ENCODE measurements around the gene CNTN4. TPM values are rescaled to one million over a fixed set of nuclear protein-coding genes. Genes with fewer than 3 reads are reported as not detected.
"Not testable (repeated sequence)": the region's sequence is repeated elsewhere in the genome, so short reads cannot be mapped to it uniquely, and the experiment has no call there.

The CNTN4 gene
- total and polyA plus RNA-seq, 4 donors, result 15.8 to 228 (median 41.2) TPM

DNA sequence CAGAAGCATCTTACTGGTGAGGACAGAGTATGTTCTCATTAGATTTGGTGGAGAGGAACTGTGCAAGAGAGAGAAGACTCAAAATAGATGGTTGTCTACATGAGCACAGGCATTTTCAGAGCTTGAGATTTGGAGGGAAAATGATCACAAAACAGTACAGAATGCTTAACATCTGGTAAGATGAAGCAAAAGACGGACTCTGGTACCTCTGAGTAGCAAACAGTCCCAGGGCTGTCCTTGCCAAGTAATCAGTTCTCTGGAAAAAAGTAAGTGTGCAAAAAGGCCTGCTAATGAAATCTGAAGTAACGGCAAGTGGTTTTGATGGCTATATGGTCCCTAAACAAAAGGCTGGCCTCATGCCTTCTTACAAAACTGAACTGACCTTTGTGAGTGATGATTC is 414.2 kb downstream of the CNTN4 start:
- no peaks in the 10 kb centered on the region for H3K9me3 ChIP-seq (ENCODE audit: control insufficient read depth, low read length)
- no peaks in the 10 kb centered on the region for H3K27me3 ChIP-seq (ENCODE audit: control insufficient read depth in 1 of 2, insufficient read depth in 2 of 2, low read length in 1 of 2)

GRCh38 chr3:2513986-2514385 is 415.3 kb downstream of the CNTN4 start:
- H3K4me3 ChIP-seq (ENCODE audit: low read length in 2 of 2), result no peak overlapping the region
- H3K36me3 ChIP-seq (ENCODE audit: control insufficient read depth in 1 of 2, insufficient read depth in 2 of 2, low read length in 1 of 2), result no peaks in the 10 kb centered on the region
- intact Hi-C loops (cut with DNase I), result no loop called here
- no peak for DNase-seq
- no peak overlapping the region for H3K27ac ChIP-seq (ENCODE audit: low read depth in 1 of 2, low read length in 2 of 2)
- WGBS, 2 donors, result 78% methylated on average over 4 of the region's 4 CpGs
- no peaks in the 10 kb centered on the region for H3K9me3 ChIP-seq (ENCODE audit: control insufficient read depth, low read length)
- ATAC-seq (ENCODE audit: low FRiP score), result no peak
- peaks cover 0 to 5% of the 10 kb centered on the region in 2 donors for H3K4me1 ChIP-seq (ENCODE audit: control insufficient read depth in 1 of 2, insufficient read depth in 2 of 2, low read length in 2 of 2)
- no peaks in the 10 kb centered on the region for H3K27me3 ChIP-seq (ENCODE audit: control insufficient read depth in 1 of 2, insufficient read depth in 2 of 2, low read length in 1 of 2)

More for the DNA sequence above, 414.2 kb downstream of the CNTN4 start:
- intact Hi-C loops (cut with DNase I), result no loop called here
- H3K4me3 ChIP-seq (ENCODE audit: low read length in 2 of 2), result no peak overlapping the region
- no peaks in the 10 kb centered on the region for H3K36me3 ChIP-seq (ENCODE audit: control insufficient read depth in 1 of 2, insufficient read depth in 2 of 2, low read length in 1 of 2)
- ATAC-seq (ENCODE audit: low FRiP score) (no peak), DNase-seq (no peak)
- peaks cover 0 to 5% of the 10 kb centered on the region in 2 donors for H3K4me1 ChIP-seq (ENCODE audit: control insufficient read depth in 1 of 2, insufficient read depth in 2 of 2, low read length in 2 of 2)
- H3K27ac ChIP-seq (ENCODE audit: low read depth in 1 of 2, low read length in 2 of 2), result no peak overlapping the region
- WGBS, 2 donors, result 78 to 82% methylated on average over 2 of the region's 2 CpGs

DNA sequence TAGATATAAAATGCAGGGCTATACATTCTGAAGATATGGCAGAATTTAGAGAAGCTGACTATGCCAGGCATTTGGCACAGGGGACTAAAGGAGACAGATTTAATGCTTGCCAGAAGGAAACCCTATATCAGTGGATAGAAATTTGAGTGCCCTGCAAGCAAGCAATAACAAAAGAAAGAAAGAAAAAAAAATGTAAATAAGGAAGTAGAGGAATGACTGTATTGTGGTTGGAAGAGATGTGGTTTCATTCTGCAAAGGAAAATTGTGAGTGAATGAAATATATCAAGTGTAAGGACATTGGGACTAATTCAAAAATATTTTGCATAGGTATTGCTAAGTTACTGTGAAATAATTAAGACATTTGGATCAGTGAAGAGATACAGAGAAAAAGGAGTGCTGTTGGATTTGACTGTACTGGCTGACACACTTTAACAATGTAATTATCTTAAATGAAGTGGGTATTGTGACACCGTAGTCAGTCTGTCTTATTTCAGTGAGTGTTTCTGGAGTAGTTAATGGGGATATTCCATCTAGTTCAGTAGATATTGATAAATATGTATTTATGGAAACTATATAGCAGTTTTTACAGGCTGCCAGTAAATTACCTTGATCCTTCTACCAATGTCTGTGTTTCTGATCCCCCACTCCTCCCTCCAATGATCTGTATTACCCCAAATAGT is 418.2 kb downstream of the CNTN4 start:
- Histone ChIP-seq H3K4me1 (ENCODE audit: control insufficient read depth in 1 of 2, insufficient read depth in 2 of 2, low read length in 2 of 2) (peaks cover 3 to 4% of the 10 kb centered on the region in 2 donors), H3K4me3 (ENCODE audit: low read length in 2 of 2) (no peak overlapping the region), H3K27ac (ENCODE audit: low read depth in 1 of 2, low read length in 2 of 2) (no peak overlapping the region), H3K36me3 (ENCODE audit: control insufficient read depth in 1 of 2, insufficient read depth in 2 of 2, low read length in 1 of 2) (no peaks in the 10 kb centered on the region), H3K27me3 (ENCODE audit: control insufficient read depth in 1 of 2, insufficient read depth in 2 of 2, low read length in 1 of 2) (no peaks in the 10 kb centered on the region), H3K9me3 (ENCODE audit: control insufficient read depth, low read length) (no peaks in the 10 kb centered on the region)
- 86 to 91% methylated on average over 1 of the region's 1 CpG for WGBS, 2 donors
- intact Hi-C loops (cut with DNase I), result no loop called here
- ATAC-seq (ENCODE audit: low FRiP score), result no peak
- no peak for DNase-seq

DNA sequence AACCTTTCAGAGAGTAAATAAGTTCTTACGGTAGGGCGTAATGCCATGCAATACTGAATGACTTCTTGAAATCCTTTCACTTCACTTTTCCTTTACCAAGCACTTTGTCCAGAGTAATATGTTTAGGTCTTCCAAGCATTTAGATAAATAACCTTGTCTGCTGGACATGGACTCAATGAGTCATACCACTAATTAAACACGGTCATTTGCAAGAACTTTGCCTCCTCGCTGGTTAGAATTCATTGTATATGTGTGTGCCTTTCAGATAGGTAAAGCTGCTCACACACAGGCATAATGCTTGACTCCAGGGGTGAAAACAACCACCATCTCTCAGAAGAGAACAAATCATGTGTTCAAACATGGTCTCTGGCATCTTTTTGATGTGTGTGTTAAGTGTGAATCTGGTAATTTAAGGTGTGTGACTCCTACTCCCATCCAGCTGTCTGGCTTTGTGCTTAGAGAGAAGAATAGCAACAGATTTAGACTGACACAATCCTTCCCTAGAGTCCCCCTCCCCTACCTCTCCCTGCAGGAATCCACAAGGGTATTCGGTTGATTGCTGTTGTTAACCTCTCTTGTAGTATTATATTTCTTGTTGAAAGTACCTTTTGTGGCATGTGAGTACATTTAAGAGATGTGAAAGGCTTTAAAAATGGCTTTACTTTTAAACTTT is 419.0 kb downstream of the CNTN4 start:
- ATAC-seq (ENCODE audit: low FRiP score) (no peak), DNase-seq (no peak)
- no peak overlapping the region for H3K27ac ChIP-seq (ENCODE audit: low read depth in 1 of 2, low read length in 2 of 2)
- no peaks in the 10 kb centered on the region for H3K9me3 ChIP-seq (ENCODE audit: control insufficient read depth, low read length)
- peaks cover 3 to 4% of the 10 kb centered on the region in 2 donors for H3K4me1 ChIP-seq (ENCODE audit: control insufficient read depth in 1 of 2, insufficient read depth in 2 of 2, low read length in 2 of 2)
- H3K27me3 ChIP-seq (ENCODE audit: control insufficient read depth in 1 of 2, insufficient read depth in 2 of 2, low read length in 1 of 2), result no peaks in the 10 kb centered on the region
- WGBS, 2 donors, result 82 to 85% methylated on average over 5 of the region's 5 CpGs
- no peak overlapping the region for H3K4me3 ChIP-seq (ENCODE audit: low read length in 2 of 2)
- intact Hi-C loops (cut with DNase I), result no loop called here
- H3K36me3 ChIP-seq (ENCODE audit: control insufficient read depth in 1 of 2, insufficient read depth in 2 of 2, low read length in 1 of 2), result no peaks in the 10 kb centered on the region

- Histone ChIP-seq H3K4me1 (ENCODE audit: control insufficient read depth in 1 of 2, insufficient read depth in 2 of 2, low read length in 2 of 2) (peaks cover 1 to 11% of the 10 kb centered on the region in 2 donors), H3K27ac (ENCODE audit: low read depth in 1 of 2, low read length in 2 of 2) (no peak overlapping the region), H3K27me3 (ENCODE audit: control insufficient read depth in 1 of 2, insufficient read depth in 2 of 2, low read length in 1 of 2) (no peaks in the 10 kb centered on the region), H3K36me3 (ENCODE audit: control insufficient read depth in 1 of 2, insufficient read depth in 2 of 2, low read length in 1 of 2) (no peaks in the 10 kb centered on the region), H3K9me3 (ENCODE audit: control insufficient read depth, low read length) (no peaks in the 10 kb centered on the region), H3K4me3 (ENCODE audit: low read length in 2 of 2) (no peak overlapping the region)
- 57 to 64% methylated on average over 2 of the region's 2 CpGs for WGBS, 2 donors
- no peak for ATAC-seq (ENCODE audit: low FRiP score)
- no peak for DNase-seq
- intact Hi-C loops (cut with DNase I), result no loop called here
Observed at GRCh38 chr3:2523281-2523836, 424.7 kb downstream of the CNTN4 start.

- Histone ChIP-seq H3K4me3 (ENCODE audit: low read length in 2 of 2) (no peak overlapping the region), H3K9me3 (ENCODE audit: control insufficient read depth, low read length) (no peaks in the 10 kb centered on the region), H3K4me1 (ENCODE audit: control insufficient read depth in 1 of 2, insufficient read depth in 2 of 2, low read length in 2 of 2) (peaks cover 0 to 9% of the 10 kb centered on the region in 2 donors), H3K27ac (ENCODE audit: low read depth in 1 of 2, low read length in 2 of 2) (no peak overlapping the region), H3K27me3 (ENCODE audit: control insufficient read depth in 1 of 2, insufficient read depth in 2 of 2, low read length in 1 of 2) (no peaks in the 10 kb centered on the region), H3K36me3 (ENCODE audit: control insufficient read depth in 1 of 2, insufficient read depth in 2 of 2, low read length in 1 of 2) (no peaks in the 10 kb centered on the region)
- DNase-seq, result no peak
- intact Hi-C loops (cut with DNase I), result no loop called here
- ATAC-seq (ENCODE audit: low FRiP score), result no peak
- WGBS, 2 donors, result 79 to 85% methylated on average over 2 of the region's 2 CpGs
Observed at GRCh38 chr3:2525968-2526367, 427.3 kb downstream of the CNTN4 start.

DNA sequence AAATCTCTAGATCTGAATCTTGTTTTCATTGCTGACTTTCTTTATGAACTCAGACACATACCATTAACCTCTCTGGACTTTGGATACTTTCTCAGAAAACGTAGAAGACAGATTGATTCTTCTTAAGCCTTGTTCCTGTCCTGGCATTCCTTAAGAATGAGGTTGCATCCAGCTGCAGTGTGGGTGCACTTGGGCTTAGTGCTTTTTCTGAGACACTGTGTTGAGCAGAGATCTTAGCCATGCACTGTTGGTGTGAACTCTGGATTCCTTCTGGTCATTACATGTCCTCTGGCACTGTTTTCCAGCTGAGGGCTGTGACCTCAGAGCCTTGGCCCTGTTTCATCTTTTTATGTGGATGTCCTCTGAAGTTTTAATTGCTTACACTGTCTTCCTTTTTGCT is 428.3 kb downstream of the CNTN4 start:
- Histone ChIP-seq H3K4me1 (ENCODE audit: control insufficient read depth in 1 of 2, insufficient read depth in 2 of 2, low read length in 2 of 2) (peaks cover 0 to 7% of the 10 kb centered on the region in 2 donors), H3K9me3 (ENCODE audit: control insufficient read depth, low read length) (no peaks in the 10 kb centered on the region), H3K36me3 (ENCODE audit: control insufficient read depth in 1 of 2, insufficient read depth in 2 of 2, low read length in 1 of 2) (no peaks in the 10 kb centered on the region), H3K27ac (ENCODE audit: low read depth in 1 of 2, low read length in 2 of 2) (no peak overlapping the region), H3K4me3 (ENCODE audit: low read length in 2 of 2) (no peak overlapping the region), H3K27me3 (ENCODE audit: control insufficient read depth in 1 of 2, insufficient read depth in 2 of 2, low read length in 1 of 2) (no peaks in the 10 kb centered on the region)
- ATAC-seq (ENCODE audit: low FRiP score) (no peak), DNase-seq (no peak)
- intact Hi-C loops (cut with DNase I), result no loop called here
- 20 to 22% methylated on average over 1 of the region's 1 CpG for WGBS, 2 donors

DNA sequence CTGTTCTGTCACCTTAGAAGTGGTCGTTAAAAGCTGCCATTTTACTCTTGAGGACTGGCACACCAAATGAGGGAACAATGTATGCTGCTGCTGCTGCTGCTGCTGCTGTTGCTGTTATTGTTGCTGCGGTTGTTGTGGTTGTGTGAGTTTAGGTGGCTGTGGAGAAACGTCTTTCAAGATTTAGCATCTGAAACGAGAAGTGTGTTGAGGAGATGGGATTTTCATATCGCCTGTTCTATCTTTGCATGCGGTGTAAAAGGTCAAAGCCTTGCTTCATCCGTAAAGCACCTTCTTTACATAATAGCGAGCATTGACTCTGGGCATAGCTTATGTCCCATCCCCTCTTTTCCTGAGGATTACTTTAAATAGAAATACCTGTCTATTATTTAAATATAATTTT is 428.7 kb downstream of the CNTN4 start:
- H3K9me3 ChIP-seq (ENCODE audit: control insufficient read depth, low read length); H3K27me3 ChIP-seq (ENCODE audit: control insufficient read depth in 1 of 2, insufficient read depth in 2 of 2, low read length in 1 of 2); DNase-seq; intact Hi-C loops (cut with DNase I); H3K27ac ChIP-seq (ENCODE audit: low read depth in 1 of 2, low read length in 2 of 2); H3K4me1 ChIP-seq (ENCODE audit: control insufficient read depth in 1 of 2, insufficient read depth in 2 of 2, low read length in 2 of 2); ATAC-seq (ENCODE audit: low FRiP score); H3K36me3 ChIP-seq (ENCODE audit: control insufficient read depth in 1 of 2, insufficient read depth in 2 of 2, low read length in 1 of 2); H3K4me3 ChIP-seq (ENCODE audit: low read length in 2 of 2): not testable (repeated sequence)
- 72 to 74% methylated on average over 7 to 8 of the region's 8 CpGs for WGBS, 2 donors

GRCh38 chr3:2534767-2535166 is 436.1 kb downstream of the CNTN4 start:
- DNase-seq; H3K4me1 ChIP-seq (ENCODE audit: control insufficient read depth in 1 of 2, insufficient read depth in 2 of 2, low read length in 2 of 2); H3K36me3 ChIP-seq (ENCODE audit: control insufficient read depth in 1 of 2, insufficient read depth in 2 of 2, low read length in 1 of 2); H3K27ac ChIP-seq (ENCODE audit: low read depth in 1 of 2, low read length in 2 of 2); H3K4me3 ChIP-seq (ENCODE audit: low read length in 2 of 2); H3K9me3 ChIP-seq (ENCODE audit: control insufficient read depth, low read length); intact Hi-C loops (cut with DNase I); H3K27me3 ChIP-seq (ENCODE audit: control insufficient read depth in 1 of 2, insufficient read depth in 2 of 2, low read length in 1 of 2); ATAC-seq (ENCODE audit: low FRiP score): not testable (repeated sequence)
- WGBS, 2 donors, result 88 to 92% methylated on average over 4 to 6 of the region's 6 CpGs

All from aorta (tissue), 5 donors.